GM19351 (cell line): ENCODE measurements around the gene FLRT2.

ENCODE experiments used
- ATAC-seq: cut with Tn5 transposase; IDR thresholded peaks from one replicate; pipeline ENCODE4 v1.9.1; 2021; ENCODE audit warnings: mild to moderate bottlenecking, moderate library complexity; ENCODE audit not compliant: unreplicated experiment

FLRT2 gene

GRCh38 chr14:85562630-85563029 lies 32.7 kb downstream of the FLRT2 start:
- no peak for ATAC-seq

GRCh38 chr14:85564841-85565527 lies 35.0 kb downstream of the FLRT2 start:
- ATAC-seq, result no peak

- no peak for ATAC-seq
Measured at GRCh38 chr14:85565862-85566296, 35.9 kb downstream of the FLRT2 start.

GRCh38 chr14:85566603-85567002 lies 36.7 kb downstream of the FLRT2 start:
- ATAC-seq, result no peak

- ATAC-seq, result no peak
Measured at GRCh38 chr14:85572011-85572410, 42.1 kb downstream of the FLRT2 start.

GRCh38 chr14:85572845-85573244 lies 42.9 kb downstream of the FLRT2 start:
- ATAC-seq, result no peak

GRCh38 chr14:85573406-85573805 lies 43.5 kb downstream of the FLRT2 start:
- ATAC-seq, result no peak

GRCh38 chr14:85574853-85575616 lies 45.1 kb downstream of the FLRT2 start:
- no peak for ATAC-seq

GRCh38 chr14:85575617-85575898 lies 45.6 kb downstream of the FLRT2 start:
- no peak for ATAC-seq

- ATAC-seq, result no peak
Measured at GRCh38 chr14:85576218-85576617, 46.3 kb downstream of the FLRT2 start.

- no peak for ATAC-seq
Measured at GRCh38 chr14:85576848-85577542, 47.1 kb downstream of the FLRT2 start.

GRCh38 chr14:85577543-85578114 lies 47.7 kb downstream of the FLRT2 start:
- no peak for ATAC-seq

- no peak for ATAC-seq
Measured at GRCh38 chr14:85578357-85578756, 48.4 kb downstream of the FLRT2 start.

GRCh38 chr14:85578930-85579329 lies 49.0 kb downstream of the FLRT2 start:
- ATAC-seq, result no peak

GRCh38 chr14:85579942-85580341 lies 50.0 kb downstream of the FLRT2 start:
- no peak for ATAC-seq

GRCh38 chr14:85580536-85581140 lies 50.7 kb downstream of the FLRT2 start:
- ATAC-seq, result no peak

GRCh38 chr14:85581691-85582090 lies 51.7 kb downstream of the FLRT2 start:
- no peak for ATAC-seq

GRCh38 chr14:85583380-85583779 lies 53.4 kb downstream of the FLRT2 start:
- no peak for ATAC-seq

- no peak for ATAC-seq
Measured at GRCh38 chr14:85584481-85584880, 54.5 kb downstream of the FLRT2 start.

GRCh38 chr14:85587151-85587711 lies 57.3 kb downstream of the FLRT2 start:
- no peak for ATAC-seq

GRCh38 chr14:85590784-85591183 lies 60.8 kb downstream of the FLRT2 start:
- ATAC-seq, result no peak
